ENCODE results near the gene ENTPD3. TPM values are rescaled to one million over a fixed set of nuclear protein-coding genes. Genes with fewer than 3 reads are reported as not detected.

Gene ENTPD3
- total RNA-seq, 1 donor from 2014 or later, result 0.87 TPM

DNA sequence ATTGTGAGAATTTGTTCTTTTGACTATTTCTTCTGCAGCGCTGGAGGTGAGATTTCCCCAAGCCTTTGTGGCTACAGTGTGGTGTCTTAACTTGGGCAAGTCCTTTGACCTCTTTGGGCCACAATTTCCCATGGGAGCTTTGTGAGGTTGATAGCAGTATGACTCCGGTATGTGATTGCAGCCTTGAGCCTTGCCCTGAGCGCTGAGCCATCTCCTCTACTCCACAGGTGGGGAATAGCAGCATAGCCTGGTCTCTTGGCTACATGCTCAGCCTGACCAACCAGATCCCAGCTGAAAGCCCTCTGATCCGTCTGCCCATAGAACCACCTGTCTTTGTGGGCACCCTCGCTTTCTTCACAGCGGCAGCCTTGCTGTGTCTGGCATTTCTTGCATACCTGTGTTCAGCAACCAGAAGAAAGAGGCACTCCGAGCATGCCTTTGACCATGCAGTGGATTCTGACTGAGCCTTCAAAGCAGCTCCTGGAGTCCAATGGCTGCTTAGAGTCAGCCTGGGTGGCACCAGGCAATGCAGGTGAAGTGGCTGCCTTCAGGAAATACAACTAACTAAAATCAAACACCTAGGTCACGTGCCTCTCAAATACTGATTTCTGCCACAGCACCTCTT lies 40.2 kb downstream of the ENTPD3 start:
- Mint-ChIP-seq H3K4me3 (no peak overlapping the region), H3K27ac (no peak overlapping the region), H3K36me3 (no peaks in the 10 kb centered on the region), H3K9me3 (no peaks in the 10 kb centered on the region), H3K4me1 (no peaks in the 10 kb centered on the region), H3K27me3 (ENCODE audit: low read depth) (no peaks in the 10 kb centered on the region)
- no peak for TF ChIP-seq CTCF (IDR thresholded peaks at IDR 0.05; ENCODE audit: unreplicated experiment)
- no peak for DNase-seq (ENCODE audit: low spot score in 2 of 2, unreplicated experiment in 2 of 2)

DNA sequence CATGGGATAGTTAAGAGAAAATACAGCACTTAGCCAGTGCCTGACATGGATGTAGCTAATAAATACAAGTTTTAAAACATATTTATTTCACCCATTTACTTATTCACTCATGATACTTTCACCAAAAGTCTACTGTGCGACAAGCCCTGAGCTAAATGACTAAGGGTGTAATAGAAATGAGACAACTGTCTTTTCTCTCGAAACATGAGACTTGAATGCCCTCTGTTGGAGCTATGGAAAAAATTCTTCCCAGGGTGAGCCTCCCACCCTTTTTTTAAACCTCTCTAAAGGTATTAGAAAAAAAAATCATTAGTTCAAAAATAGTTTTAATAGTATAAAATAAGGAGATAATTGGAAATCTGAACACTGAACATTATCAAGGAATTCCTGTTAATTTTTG lies 45.8 kb downstream of the ENTPD3 start:
- no peak overlapping the region for H3K4me3 Mint-ChIP-seq
- no peak for TF ChIP-seq CTCF (IDR thresholded peaks at IDR 0.05; ENCODE audit: unreplicated experiment)
- DNase-seq (ENCODE audit: low spot score in 2 of 2, unreplicated experiment in 2 of 2), result no peak
- no peaks in the 10 kb centered on the region for H3K36me3 Mint-ChIP-seq
- H3K9me3 Mint-ChIP-seq, result no peaks in the 10 kb centered on the region
- H3K4me1 Mint-ChIP-seq, result no peaks in the 10 kb centered on the region
- no peaks in the 10 kb centered on the region for H3K27me3 Mint-ChIP-seq (ENCODE audit: low read depth)
- H3K27ac Mint-ChIP-seq, result no peak overlapping the region

DNA sequence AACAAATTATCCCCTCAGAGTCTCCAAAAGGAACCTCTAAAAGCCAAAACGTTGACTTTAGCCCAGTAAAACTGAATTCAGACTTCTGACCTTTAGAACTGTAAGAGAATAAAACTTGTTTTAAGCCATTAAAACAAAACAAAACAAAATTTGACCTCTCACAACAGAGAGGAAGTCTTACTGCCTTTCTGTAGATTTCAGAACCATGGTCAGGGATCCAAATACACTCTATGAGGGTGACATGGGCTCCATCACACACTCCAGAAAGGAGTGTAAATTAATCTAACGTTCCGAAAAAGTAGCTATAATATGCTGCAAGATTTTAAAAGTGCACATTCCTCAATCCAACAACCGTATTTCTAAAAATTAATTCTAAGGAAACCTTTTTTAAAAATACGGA lies 50.9 kb downstream of the ENTPD3 start:
- no peak for DNase-seq (ENCODE audit: low spot score in 2 of 2, unreplicated experiment in 2 of 2)
- H3K9me3 Mint-ChIP-seq, result peaks cover 8% of the 10 kb centered on the region
- no peaks in the 10 kb centered on the region for H3K27me3 Mint-ChIP-seq (ENCODE audit: low read depth)
- H3K4me1 Mint-ChIP-seq, result no peaks in the 10 kb centered on the region
- no peaks in the 10 kb centered on the region for H3K36me3 Mint-ChIP-seq
- TF ChIP-seq CTCF (IDR thresholded peaks at IDR 0.05; ENCODE audit: unreplicated experiment), result no peak
- H3K27ac Mint-ChIP-seq, result no peak overlapping the region
- no peak overlapping the region for H3K4me3 Mint-ChIP-seq

DNA sequence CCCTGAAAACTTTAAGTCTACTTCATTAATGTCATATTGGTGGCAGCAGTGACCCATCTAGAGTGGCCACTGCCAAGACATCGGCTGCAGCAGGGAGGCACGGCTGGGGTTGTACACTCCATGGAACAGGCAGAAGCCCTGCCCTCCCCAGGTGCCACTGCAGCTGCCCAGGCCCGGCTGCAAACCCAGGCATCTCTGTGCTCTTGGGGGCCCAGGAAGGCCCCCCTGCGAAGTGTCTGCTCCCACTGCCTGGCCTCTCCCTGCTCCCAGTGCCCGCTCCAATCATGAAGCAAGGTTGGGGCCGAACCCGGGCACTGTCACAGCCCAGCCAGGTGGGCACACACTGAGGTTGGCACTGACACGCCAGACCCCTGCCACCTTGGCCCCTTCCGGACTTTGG lies 58.1 kb downstream of the ENTPD3 start:
- no peak overlapping the region for H3K4me3 Mint-ChIP-seq
- DNase-seq (ENCODE audit: low spot score in 2 of 2, unreplicated experiment in 2 of 2), result no peak
- peaks cover 7% of the 10 kb centered on the region for H3K9me3 Mint-ChIP-seq
- no peaks in the 10 kb centered on the region for H3K4me1 Mint-ChIP-seq
- H3K36me3 Mint-ChIP-seq, result no peaks in the 10 kb centered on the region
- no peaks in the 10 kb centered on the region for H3K27me3 Mint-ChIP-seq (ENCODE audit: low read depth)
- TF ChIP-seq CTCF (IDR thresholded peaks at IDR 0.05; ENCODE audit: unreplicated experiment), result no peak
- H3K27ac Mint-ChIP-seq, result no peak overlapping the region

- TF ChIP-seq CTCF (IDR thresholded peaks at IDR 0.05; ENCODE audit: unreplicated experiment), result no peak
Observed at GRCh38 chr3:40445880-40446279, 58.9 kb downstream of the ENTPD3 start.

GRCh38 chr3:40450438-40450837 lies 63.5 kb downstream of the ENTPD3 start:
- Mint-ChIP-seq H3K36me3 (peaks cover 2% of the 10 kb centered on the region), H3K27me3 (ENCODE audit: low read depth) (no peaks in the 10 kb centered on the region), H3K4me1 (peaks cover 17% of the 10 kb centered on the region), H3K27ac (no peak overlapping the region), H3K4me3 (no peak overlapping the region), H3K9me3 (no peaks in the 10 kb centered on the region)
- TF ChIP-seq CTCF (IDR thresholded peaks at IDR 0.05; ENCODE audit: unreplicated experiment), result no peak
- no peak for DNase-seq (ENCODE audit: low spot score in 2 of 2, unreplicated experiment in 2 of 2)

More at GRCh38 chr3:40445880-40446279, 58.9 kb downstream of the ENTPD3 start:
- no peak overlapping the region for H3K4me3 Mint-ChIP-seq
- no peaks in the 10 kb centered on the region for H3K4me1 Mint-ChIP-seq
- no peaks in the 10 kb centered on the region for H3K9me3 Mint-ChIP-seq
- peaks cover 1% of the 10 kb centered on the region for H3K36me3 Mint-ChIP-seq
- H3K27me3 Mint-ChIP-seq (ENCODE audit: low read depth), result no peaks in the 10 kb centered on the region
- H3K27ac Mint-ChIP-seq, result no peak overlapping the region
- no peak for DNase-seq (ENCODE audit: low spot score in 2 of 2, unreplicated experiment in 2 of 2)
